GM21529 (cell line): Measurements from ENCODE around the gene DVL2.
"Not testable (repeated sequence)": the region's sequence is repeated elsewhere in the genome, so short reads cannot be mapped to it uniquely, and the experiment has no call there.

Experiments
- ATAC-seq: cut with Tn5 transposase; IDR thresholded peaks from one replicate; pipeline ENCODE4 v1.9.1; 2021; ENCODE audit not compliant: unreplicated experiment

DVL2 gene

DNA sequence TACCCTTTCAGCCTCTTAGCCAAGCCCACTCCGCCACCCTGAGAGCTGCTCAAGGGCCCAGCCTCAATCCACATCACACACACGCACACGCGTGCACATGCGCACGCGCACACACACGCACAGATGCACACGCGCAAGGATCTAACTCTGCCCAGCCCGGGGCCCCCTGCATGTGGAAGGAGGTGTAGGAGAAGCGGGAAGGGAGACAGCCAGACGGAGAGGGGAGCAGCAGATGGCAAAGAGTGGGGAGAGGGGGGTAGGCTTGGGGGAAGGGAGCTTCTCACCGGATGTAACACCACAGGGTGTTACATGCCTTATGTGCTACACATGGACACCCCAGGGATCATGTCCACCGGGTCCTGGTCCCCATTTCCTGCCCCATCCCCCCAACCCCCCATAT is 30.0 kb downstream of the DVL2 start:
- no peak for ATAC-seq

DNA sequence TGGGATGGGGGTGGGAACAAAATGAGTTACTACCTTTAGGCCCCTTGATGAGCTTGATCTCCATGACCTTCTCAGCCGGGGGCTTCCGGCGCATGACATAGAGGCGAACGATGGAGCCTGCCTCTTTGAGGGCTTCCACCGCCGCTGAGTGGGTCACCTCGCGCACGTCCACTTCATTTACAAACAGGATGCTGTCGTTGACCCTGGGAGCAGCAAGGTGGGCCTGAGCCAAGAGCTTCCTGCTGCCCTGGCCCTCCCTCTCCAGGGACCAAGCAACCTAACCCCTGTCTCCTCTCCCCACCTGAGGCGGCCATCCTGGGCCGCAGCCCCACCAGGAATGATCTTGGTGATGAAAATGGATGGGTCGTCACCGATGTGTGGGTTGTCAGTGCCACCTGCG is 30.9 kb downstream of the DVL2 start:
- no peak for ATAC-seq

DNA sequence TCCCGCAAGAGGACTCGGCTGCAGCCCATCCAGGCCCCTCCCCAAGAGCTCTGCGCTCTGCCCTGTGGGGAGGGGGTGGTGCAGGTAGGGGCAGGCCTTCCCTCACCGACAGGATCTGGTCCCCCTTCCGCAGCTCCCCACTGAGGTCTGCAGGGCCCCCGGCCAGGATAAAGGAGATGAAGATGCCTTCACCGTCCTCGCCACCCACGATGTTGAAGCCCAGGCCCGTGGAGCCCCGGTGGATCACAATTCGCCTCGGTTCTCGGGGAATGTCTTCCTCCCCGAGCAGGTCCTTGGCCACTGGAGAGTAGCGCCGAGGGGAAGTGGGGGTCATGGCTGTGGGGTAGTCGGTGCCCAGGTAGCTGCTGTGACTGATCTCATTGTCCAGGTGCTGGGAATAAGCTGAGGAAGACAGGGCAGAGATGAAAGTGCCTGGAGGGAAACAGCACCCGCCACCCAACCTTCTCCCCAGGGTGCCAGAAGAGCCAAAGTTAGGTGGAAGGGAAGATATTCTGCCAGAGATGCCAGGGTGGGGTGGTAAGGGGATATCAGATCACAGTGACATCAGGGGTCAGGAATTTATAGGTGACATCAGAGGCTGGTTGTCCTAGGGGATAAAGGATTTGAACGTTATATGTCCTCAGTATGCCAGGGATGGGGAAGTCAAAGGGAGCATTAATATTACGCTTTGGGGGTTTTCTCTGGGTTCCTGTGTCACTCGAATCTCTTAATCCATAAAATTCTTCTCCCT is 37.5 kb downstream of the DVL2 start:
- ATAC-seq, result no peak

DNA sequence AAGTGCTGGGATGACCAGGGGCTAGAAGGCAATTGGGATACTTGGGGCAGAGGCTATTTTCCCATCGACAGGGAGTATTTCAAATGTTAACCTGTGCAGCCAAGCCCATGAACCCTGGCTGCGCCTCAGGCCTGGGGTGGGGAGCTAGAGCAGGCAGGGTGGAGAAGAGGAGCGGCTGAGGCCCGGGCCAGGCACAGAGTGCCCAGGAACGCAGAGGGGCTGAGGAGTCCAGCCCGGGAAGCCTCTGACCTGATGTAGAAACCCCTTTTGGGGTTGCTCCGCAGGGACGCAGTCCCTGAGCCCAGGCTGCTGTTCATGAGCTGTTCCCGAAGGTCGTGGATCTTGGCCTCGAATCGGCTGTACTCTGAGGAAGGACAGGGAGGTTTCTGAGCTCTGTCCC is 38.3 kb downstream of the DVL2 start:
- ATAC-seq, result no peak

DNA sequence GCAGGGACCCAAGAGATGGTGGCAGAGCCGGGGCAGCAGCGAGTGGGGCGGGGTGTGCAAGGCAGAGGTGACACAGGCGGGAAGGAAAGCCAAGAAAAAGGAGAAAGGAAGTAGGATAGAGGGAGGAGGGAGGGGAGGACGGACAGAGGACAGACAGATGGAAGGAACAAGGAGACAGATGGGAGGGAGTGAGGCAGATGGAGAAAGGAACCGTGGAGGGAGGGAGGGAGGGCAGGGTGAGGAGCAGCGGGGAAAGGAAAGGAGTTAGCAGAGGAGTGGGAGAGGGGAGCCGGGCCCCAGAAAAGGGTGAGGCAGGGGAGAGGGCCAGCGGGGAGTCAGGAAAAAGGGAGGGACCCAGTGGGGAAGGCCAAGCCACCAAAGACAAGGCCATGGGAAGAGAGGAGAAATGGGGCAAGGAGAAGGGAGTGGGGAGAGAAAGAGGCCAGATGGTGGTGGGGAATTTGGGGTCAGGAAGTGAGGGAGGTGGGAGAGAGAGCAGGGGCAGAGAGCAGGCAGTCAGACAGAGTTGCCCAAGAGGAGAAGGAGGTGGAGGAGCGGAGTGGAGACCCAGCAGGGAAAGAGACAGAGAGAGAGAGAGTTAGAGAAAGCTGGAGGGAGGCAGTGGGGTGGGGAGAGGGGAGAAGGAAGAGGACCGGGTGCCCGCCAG is 41.9 kb downstream of the DVL2 start:
- no peak for ATAC-seq

DNA sequence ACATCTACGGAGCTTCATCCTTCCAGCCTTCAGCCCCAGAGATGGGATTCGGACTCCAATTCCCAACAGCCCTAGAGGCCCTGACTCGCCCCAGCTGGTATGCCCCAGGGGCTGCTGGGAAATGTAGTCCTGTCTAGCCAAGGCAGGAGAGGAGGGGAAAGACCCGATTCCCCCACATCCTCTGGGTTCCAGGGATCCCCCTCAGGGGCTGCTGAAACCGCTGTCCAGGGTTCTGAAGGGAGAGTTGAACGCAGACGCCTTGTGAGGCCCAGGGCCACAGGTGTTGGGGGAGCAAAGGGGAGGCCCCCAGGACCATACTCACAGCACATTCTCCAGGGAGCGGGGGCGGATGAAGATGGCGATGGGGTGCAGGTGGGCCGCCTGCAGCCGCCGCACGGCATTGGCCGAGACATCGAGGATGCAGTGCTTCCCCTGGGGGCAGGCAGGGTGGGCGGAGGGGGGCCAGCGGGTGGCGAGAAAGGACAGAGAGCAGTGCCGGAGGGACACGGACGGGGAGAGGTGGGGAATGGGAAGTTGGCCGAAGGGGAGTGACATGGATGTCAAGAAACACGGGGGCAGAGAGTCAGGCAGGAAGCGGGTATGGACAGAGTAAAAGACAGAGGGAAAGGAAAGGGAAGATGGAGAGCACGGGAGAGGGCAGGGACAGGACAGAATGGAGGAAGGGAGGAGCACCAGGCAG is 42.6 kb downstream of the DVL2 start:
- ATAC-seq, result no peak

DNA sequence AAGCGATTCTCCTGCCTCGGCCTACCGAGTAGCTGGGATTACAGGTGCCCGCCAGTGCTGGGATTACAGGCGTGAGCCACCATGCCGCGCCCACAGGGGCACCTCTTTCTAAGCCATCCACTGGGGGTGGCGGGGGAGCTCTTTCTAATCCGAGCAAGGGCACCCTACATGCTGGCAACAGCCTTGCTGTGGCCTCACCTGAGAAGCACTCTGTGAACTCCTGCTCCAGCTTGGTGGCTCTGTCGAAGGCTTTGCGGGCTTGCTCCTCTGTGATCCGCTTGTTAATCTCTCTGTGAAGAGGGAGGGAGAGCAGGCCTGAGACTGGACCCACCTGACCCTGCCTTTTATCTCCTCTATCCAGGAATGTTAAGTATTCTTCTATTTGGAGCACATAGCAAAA is 43.2 kb downstream of the DVL2 start:
- ATAC-seq, result no peak

DNA sequence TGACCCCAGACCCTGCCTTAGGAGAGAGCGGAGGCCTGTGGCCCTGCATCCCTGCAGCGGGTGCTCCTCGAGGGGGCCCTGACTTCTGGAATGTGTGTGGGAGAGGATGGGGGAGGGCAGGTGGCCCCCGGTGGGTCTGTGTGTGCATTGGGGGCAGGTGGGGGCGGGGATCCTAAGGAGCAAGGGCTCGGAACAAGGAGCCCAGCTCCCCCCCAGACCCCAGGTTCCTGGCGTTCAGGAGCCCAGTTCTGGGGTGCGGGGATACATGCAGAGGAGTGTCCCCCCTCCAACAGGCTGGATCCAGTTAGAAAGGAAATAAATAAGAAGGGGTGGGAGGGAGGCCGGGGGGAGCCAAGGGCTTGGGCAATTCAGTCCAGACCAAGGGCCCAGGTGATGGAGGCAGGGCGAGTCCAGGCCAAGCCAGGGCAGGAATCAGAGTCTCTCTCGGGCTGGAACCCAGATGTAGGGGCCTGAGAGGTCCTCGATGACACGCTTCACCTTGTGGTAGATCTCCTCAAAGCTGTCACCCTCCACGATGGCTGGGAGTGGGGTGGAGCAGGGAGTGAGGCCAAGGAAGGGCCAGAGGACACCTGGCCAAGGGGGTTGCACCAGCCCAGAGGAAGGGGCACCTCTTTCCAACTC is 43.9 kb downstream of the DVL2 start:
- no peak for ATAC-seq

DNA sequence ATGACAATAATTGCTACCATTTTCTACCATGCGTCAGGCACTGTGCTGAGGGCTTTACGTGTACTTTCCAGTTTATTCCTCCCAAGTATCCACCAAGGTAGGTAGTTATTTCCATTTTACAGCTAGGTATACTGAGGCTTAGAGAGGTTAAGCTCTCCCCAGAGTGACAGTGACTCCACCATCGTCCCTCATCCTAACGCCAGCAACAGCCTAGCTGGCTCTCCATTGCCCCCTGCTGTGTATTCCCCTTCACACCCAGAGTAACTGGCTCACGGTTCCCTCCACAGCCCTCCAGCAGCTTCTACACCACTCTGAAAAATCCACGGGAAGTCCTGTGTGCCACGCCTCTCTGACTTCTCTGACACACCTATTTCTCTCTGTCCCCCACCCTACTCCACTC is 48.1 kb downstream of the DVL2 start:
- ATAC-seq, result no peak

DNA sequence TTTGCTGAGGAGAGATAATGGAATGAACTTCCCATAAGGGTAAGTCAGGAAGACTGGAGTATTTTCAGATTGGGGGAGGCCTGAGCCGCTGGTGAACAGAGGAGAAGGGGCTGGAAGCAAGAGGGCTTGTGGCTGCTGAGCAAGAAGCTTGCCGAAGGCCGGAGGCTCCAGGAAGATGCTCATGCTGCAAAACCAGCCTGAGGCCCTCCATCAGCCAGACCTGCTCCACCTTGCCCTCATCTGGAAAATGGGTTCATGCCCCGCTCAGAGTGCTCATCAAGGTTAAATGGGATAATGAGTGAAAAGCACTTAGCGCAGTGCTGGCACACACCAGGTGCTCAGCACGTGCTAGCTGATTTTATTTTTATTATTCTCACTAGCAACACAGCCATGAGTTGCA is 49.7 kb downstream of the DVL2 start:
- ATAC-seq, result no peak

DNA sequence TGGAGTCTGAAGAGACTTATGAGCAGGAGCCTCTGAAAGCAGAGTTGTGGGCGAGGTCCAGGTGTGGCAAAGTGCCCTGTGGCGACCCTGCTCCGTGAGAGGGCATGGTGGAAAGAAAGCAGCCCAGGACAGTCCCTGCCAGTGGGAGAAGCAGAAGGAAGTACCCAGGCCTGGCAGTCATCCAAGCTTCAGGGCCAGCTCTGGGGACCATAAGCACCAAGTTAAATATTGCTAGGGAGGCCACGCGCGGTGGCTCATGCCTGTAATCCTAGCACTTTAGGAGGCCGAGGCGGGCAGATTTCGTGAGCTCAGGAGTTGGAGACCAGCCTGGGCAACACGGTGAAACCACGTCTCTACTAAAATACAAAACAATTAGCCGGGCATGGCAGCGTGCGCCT is 50.2 kb downstream of the DVL2 start:
- no peak for ATAC-seq

DNA sequence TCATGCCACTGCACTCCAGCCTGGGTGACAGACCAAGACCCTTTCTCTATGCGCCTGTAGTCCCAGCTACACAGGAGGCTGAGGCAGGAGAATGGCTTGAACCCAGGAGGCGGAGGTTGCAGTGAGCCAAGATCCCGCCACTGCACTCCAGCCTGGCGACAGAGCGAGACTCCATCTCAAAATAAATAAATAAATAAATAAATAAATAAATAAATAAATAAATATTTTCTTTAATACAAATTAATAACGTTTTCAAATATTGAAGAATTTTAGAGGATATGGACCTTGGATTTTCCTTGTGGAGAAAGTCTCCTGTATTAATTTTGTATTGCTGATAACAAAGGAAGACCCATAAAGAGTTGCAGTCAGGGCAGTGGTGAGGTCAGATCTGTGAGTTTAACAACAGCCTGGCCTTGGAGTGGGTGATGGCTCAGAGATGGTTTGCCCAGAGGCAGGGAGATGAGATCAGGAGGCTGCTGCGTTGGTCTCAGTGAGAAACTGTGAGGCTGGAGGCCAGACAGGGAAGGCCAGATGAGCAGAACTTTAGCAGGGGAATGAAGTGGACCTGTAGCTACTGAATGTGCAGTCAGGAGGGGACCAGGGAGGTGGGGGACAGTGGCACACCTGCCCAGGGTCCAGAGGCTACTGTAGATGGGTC is 50.8 kb downstream of the DVL2 start:
- ATAC-seq, result no peak

DNA sequence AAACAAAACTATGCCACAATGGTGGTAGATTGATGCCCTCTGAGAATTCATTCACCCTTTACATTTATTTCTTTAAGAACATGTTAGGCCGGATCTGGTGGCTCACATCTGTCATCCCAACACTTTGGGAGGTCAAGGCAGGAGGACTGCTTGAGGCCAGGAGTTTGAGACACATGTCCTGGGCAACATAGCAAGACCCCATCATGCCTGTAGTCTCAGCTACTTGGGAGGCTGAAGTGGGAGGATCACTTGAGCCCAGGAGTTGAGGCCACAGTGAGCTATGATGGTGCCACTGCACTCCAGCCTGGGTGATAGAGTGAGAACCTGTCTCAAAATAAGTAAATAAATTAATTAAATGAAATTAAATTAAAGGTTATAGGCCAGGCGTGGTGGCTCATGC is 52.2 kb downstream of the DVL2 start:
- ATAC-seq, result not testable (repeated sequence)

DNA sequence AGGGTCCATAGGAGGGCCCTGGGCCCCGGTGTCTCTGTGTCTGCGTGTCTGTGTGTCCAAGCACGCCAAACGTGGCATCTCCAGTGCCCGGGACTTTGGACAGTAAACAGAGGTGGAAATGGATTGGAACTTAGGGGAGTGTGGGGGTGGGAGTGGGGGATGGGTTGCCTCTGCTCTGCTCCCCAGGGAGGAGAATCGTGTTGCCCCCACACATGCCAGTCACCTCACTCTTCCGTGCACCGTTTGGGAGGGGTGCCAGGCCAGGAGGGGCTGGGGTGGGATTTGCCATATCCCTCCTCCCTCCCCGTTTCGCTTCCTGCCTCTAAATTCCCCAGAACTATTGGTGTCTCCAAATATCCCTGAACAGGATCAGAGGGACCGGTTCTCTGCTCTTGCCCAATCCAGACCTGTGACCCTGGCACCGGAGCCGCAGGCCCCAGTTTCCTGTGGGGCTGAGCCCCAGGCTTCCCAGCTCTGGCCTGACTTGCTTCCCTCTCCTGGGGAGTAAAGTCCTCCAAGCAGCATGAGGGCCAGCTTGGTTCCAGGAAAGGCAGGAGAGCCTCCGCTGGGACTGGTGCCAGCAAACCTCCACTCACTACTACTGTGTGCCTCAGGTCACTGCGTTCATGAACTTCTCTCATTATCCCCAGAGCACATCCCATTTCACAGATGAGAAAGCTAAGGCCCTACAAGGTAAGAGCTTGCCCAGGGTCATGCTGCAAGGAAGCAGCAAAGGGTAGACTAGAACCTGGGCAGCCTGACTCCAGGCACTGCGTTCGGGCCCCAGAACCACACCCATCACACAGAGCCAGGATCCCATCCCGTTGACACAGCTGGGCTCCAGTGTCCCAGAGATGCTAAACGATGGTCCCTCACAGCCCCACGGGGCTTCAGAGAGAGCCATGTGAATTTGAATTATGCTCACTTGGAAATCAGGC is 54.7 kb downstream of the DVL2 start, which contains the start of gene ASGR1:
Gene ASGR1, minus strand, starts transcription at position 54 of the 938 bp plus-strand sequence. CDS start 807 bp downstream, outside the sequence.
- no peak for ATAC-seq

DNA sequence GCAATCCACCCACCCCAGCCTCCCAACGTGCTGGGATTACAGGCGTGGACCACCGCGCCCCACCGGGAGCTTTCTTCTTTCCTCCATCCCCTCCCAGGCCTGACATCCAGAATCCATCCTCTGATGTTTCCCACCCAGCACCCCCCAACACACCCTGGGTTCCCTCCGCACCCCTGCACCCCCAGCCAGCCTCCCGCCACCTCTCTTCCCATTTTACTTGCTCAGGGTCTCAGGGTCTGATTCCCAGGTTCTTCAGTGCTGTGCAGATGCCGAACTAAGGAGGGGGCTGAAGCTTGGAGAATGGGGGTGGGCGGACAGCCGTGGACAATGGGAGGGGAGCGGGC is 55.4 kb downstream of the DVL2 start:
- ATAC-seq, result no peak

DNA sequence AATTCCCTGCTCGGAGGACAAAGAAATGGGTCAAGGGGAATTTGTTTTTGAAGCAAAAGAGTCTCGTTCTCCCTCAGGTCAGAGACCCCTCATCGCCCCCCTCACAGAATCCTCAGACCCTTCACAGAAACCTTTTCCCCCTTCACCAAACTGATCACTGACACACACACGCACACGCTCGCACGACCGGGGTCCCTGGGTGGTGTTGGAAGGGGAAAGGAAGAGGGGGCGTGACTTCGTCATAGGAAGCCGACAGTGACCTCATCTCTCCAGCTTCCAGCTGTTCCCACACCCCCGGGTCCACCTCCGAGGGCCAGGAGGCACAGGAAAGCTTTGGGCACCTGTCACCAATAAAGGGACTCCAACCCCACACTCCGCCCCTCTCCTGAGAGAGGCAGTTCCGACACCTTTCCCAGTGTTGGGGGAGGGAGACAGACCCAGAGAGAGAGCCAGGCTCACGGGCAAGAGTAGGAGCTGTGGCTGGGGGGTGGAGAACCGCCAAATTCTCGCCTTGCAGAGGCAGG is 56.3 kb downstream of the DVL2 start:
- no peak for ATAC-seq

DNA sequence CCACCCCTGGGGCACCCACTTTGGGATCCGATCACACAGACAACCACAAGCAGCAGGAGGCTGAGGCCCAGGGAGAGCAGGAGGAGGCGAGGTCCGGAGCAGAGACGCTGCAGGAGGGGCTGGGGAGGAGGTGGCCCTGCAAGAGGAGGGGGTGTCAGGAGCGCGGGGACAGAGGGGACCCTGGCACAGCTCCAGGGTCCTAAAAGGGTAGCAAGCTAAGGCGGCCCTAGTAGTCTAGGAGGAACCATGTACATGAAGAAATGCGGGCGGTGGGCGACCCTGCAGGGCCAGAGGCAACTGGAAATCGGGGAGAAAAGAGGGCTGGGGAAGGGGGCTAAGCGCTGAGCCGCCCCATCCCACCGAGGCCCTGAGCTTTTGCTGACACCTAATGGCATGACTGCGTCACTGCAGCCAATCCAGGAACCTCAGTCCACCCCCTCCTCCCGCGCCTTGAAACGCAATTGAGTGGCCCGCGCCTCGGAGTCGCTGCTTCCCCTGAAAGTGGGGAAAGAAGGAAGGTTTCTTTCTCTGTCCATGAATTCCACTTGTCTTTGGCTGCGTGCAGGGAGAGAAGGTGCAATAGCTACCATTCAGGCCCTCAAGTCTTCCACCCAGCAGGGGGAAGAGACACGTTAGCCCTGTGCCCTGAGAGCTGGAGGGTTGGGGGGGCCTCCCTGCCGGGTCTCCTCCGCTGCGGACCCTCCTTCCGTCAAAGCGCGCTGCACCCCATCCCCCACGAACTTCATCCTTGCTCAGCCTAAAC is 56.9 kb downstream of the DVL2 start:
- ATAC-seq, result no peak

DNA sequence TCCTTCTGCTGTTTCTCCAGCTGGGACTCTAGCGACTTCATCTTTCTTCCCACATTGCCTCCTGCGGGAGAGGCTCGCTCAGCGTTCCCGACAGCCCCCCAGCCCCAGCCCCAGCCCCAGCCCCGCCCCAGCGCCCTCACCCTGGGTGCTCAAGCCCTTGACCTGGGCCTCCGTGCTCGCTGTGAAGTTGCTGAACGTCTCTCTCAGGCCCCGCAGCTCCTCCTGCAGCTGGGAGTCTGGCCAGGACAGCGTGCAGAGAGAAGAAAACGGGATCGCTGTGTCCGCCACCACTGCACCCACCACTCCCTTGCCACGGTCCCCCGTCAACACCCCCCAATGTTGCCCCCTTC is 57.5 kb downstream of the DVL2 start:
- no peak for ATAC-seq

DNA sequence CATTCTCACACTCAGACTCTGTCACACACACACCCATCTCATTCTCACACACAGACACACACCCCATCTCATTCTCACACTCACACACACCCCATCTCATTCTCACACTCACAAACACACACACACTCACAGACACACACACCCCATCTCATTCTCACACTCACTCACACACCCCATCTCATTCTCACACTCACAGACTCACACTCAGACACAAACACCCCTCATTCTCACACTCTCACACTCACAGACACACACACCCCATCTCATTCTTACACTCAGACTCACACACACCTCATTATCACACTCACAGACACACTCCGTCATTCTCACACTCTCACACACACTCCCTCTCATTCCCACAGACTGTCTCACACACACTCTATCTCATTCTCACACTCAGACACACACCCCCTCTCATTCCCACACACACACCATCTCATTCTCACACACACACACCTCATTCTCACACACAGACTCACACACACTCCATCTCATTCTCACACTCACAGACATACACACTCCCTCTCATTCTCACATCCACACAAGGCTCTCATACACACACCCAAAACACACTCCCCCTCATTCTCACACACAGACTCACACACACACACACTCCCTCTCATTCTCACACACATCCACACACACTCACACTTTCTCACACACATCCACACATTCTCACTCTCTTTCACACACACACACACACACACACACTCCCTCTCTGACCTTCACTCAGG is 58.0 kb downstream of the DVL2 start:
- no peak for ATAC-seq
